GM18907 (cell line): Measurements from ENCODE around the gene C14orf132.

Experiments
- ATAC-seq: cut with Tn5 transposase; IDR thresholded peaks from one replicate; pipeline ENCODE4 v1.9.1; 2021; ENCODE audit warnings: mild to moderate bottlenecking, moderate library complexity; ENCODE audit not compliant: unreplicated experiment

C14orf132 gene

GRCh38 chr14:96140952-96141351 lies 101.8 kb downstream of the C14orf132 start:
- ATAC-seq, result no peak
